ENCODE measurements around the gene C11orf68. TPM values are rescaled to one million over a fixed set of nuclear protein-coding genes. Genes with fewer than 3 reads are reported as not detected.

The C11orf68 gene
- total RNA-seq, 3 donors from 2014 or later (not counting 1 experiment from before 2014, with no cell fraction given) = 19.9 to 28.3 (median 20.7) TPM

GRCh38 chr11:65880027-65880426 lies 38.8 kb downstream of the C11orf68 start:
- H3K36me3 ChIP-seq (ENCODE audit: control insufficient read depth, insufficient read depth, low read length) = peaks cover 31% of the 10 kb centered on the region
- no peaks in the 10 kb centered on the region for H3K27me3 Mint-ChIP-seq (ENCODE audit: low read depth in 2 of 2)
- no peaks in the 10 kb centered on the region for H3K36me3 Mint-ChIP-seq
- ATAC-seq (no peak), DNase-seq (no peak)
- H3K4me3 Mint-ChIP-seq = peak overlapping the region; percentile 90
- no peaks in the 10 kb centered on the region for H3K27me3 ChIP-seq (ENCODE audit: control insufficient read depth, insufficient read depth, low read length)
- H3K9me3 ChIP-seq (ENCODE audit: control insufficient read depth, insufficient read depth, low read length) = no peaks in the 10 kb centered on the region
- H3K4me1 Mint-ChIP-seq = peaks cover 42 to 66% of the 10 kb centered on the region in 2 donors
- TF ChIP-seq CTCF (IDR thresholded peaks at IDR 0.05) = no peak
- H3K4me1 ChIP-seq (ENCODE audit: control insufficient read depth, insufficient read depth, low read length) = peaks cover 78% of the 10 kb centered on the region
- WGBS (ENCODE audit: insufficient coverage) = 25% methylated on average over 7 of the region's 7 CpGs
- intact Hi-C loops (cut with micrococcal nuclease) = no loop called here
- peak overlapping the region; percentile 85 to 95 for H3K27ac Mint-ChIP-seq
- peak overlapping the region; percentile 81 for H3K4me3 ChIP-seq (ENCODE audit: low read length)
- H3K9me3 Mint-ChIP-seq = no peaks in the 10 kb centered on the region
- H3K27ac ChIP-seq (ENCODE audit: low read length) = peak overlapping the region; percentile 82

- DNase-seq (peak; percentile 62 to 75), ATAC-seq (peak; percentile 60 to 72 (median 71))
- peak within 1 kb of the TSS; percentile 81 for H3K4me3 ChIP-seq (ENCODE audit: low read length)
- Mint-ChIP-seq H3K4me1 (peaks cover 41 to 62% of the 10 kb centered on the region in 2 donors), H3K36me3 (no peaks in the 10 kb centered on the region), H3K27ac (peak within 1 kb of the TSS; percentile 85 to 95), H3K9me3 (no peaks in the 10 kb centered on the region), H3K27me3 (ENCODE audit: low read depth in 2 of 2) (no peaks in the 10 kb centered on the region), H3K4me3 (peak within 1 kb of the TSS; percentile 90)
- no peak for TF ChIP-seq CTCF (IDR thresholded peaks at IDR 0.05)
- intact Hi-C loops (cut with micrococcal nuclease) = no loop called here
- peak within 1 kb of the TSS; percentile 82 for H3K27ac ChIP-seq (ENCODE audit: low read length)
- peaks cover 31% of the 10 kb centered on the region for H3K36me3 ChIP-seq (ENCODE audit: control insufficient read depth, insufficient read depth, low read length)
- no peaks in the 10 kb centered on the region for H3K9me3 ChIP-seq (ENCODE audit: control insufficient read depth, insufficient read depth, low read length)
- no peaks in the 10 kb centered on the region for H3K27me3 ChIP-seq (ENCODE audit: control insufficient read depth, insufficient read depth, low read length)
- 6% methylated on average over 7 of the region's 7 CpGs for WGBS (ENCODE audit: insufficient coverage)
- peaks cover 74% of the 10 kb centered on the region for H3K4me1 ChIP-seq (ENCODE audit: control insufficient read depth, insufficient read depth, low read length)
Observed at GRCh38 chr11:65879617-65880016, 39.2 kb downstream of the C11orf68 start, which contains the start of gene CTSW. Gene CTSW (plus strand): TSS chr11:65879837. CDS start chr11:65879855, 18 bp downstream.

- no peaks in the 10 kb centered on the region for H3K9me3 Mint-ChIP-seq
Observed at GRCh38 chr11:65873318-65874156, 45.3 kb downstream of the C11orf68 start.

More at GRCh38 chr11:65873318-65874156, 45.3 kb downstream of the C11orf68 start:
- Mint-ChIP-seq H3K27ac (peak overlapping the region; percentile 92 to 97), H3K4me1 (peaks cover 29 to 38% of the 10 kb centered on the region in 2 donors), H3K27me3 (ENCODE audit: low read depth in 2 of 2) (no peaks in the 10 kb centered on the region), H3K4me3 (peak overlapping the region; percentile 96), H3K36me3 (no peaks in the 10 kb centered on the region)
- no peak for TF ChIP-seq CTCF (IDR thresholded peaks at IDR 0.05)
- Histone ChIP-seq H3K4me3 (ENCODE audit: low read length) (peak overlapping the region; percentile 54), H3K36me3 (ENCODE audit: control insufficient read depth, insufficient read depth, low read length) (no peaks in the 10 kb centered on the region), H3K27me3 (ENCODE audit: control insufficient read depth, insufficient read depth, low read length) (no peaks in the 10 kb centered on the region), H3K9me3 (ENCODE audit: control insufficient read depth, insufficient read depth, low read length) (no peaks in the 10 kb centered on the region), H3K27ac (ENCODE audit: low read length) (peak overlapping the region; percentile 93), H3K4me1 (ENCODE audit: control insufficient read depth, insufficient read depth, low read length) (peaks cover 52% of the 10 kb centered on the region)
- intact Hi-C loops (cut with micrococcal nuclease) = loop anchor here (2.0 kb wide), 1 partner anchor 15 kb away; the partner anchor contains the start of gene CFL1
- DNase-seq = peak; percentile 98 to 99
- 7% methylated on average over 53 of the region's 54 CpGs for WGBS (ENCODE audit: insufficient coverage)
- ATAC-seq = peak; percentile 95 to 99 (median 95)
